WTC11 (cell line): ENCODE measurements around the gene CPT1C. TPM values are rescaled to one million over a fixed set of nuclear protein-coding genes. Genes with fewer than 3 reads are reported as not detected.

Source experiments
- ATAC-seq: fragments of 200-7000 bp; cut with Tn5 transposase; 2 replicates; pipeline ENCODE4 v1.10.0; 2021; ENCODE audit warnings: mild to moderate bottlenecking, moderate library complexity
- CTCF ChIA-PET: fragments of 300-600 bp; sonication (Branson Sonifier 250); formaldehyde crosslinking; loops from one replicate; lab custom pipeline; 2021; ENCODE audit warnings: antibody characterized with exemption; lab: Charles Lee
- POLR2A ChIA-PET: fragments of 350-600 bp; sonication (Branson Sonifier 250); formaldehyde crosslinking; loops from one replicate; lab custom pipeline; 2021; ENCODE audit warnings: antibody characterized with exemption; lab: Charles Lee
- DNase-seq: peaks from one replicate; pipeline ENCODE4 v3.0.0; 2021; ENCODE audit warnings: low spot score
- H3K27ac Mint-ChIP-seq: 2 replicates; pipeline ENCODE4 v1.8.0; 2021; ENCODE audit warnings: mixed read lengths
- H3K27me3 Mint-ChIP-seq: 2 replicates; pipeline ENCODE4 v1.8.0; 2021; ENCODE audit warnings: low read depth, mild to moderate bottlenecking, moderate library complexity, mixed read lengths
- H3K36me3 Mint-ChIP-seq: 2 replicates; pipeline ENCODE4 v1.8.0; 2021; ENCODE audit warnings: mixed read lengths
- H3K4me1 Mint-ChIP-seq: 2 replicates; pipeline ENCODE4 v1.8.0; 2022; ENCODE audit warnings: mixed read lengths
- H3K4me3 Mint-ChIP-seq: 2 replicates; pipeline ENCODE4 v1.8.0; 2021; ENCODE audit warnings: mild to moderate bottlenecking, moderate library complexity, mixed read lengths
- H3K9me3 Mint-ChIP-seq: 2 replicates; pipeline ENCODE4 v1.8.0; 2021; ENCODE audit warnings: mixed read lengths
- ATF2 ChIP-seq: sonication (generic); formaldehyde crosslinking; IDR thresholded peaks from 2 replicates; pipeline ENCODE4 v1.8.1; 2022; ENCODE audit warnings: low read depth, missing genetic modification reagents, borderline replicate concordance
- CTCF ChIP-seq: fragments of 200-600 bp; IDR thresholded peaks from 2 replicates; pipeline ENCODE4 v1.8.0; 2022; ENCODE audit warnings: antibody characterized with exemption
- E2F1 ChIP-seq: sonication (generic); formaldehyde crosslinking; IDR thresholded peaks from 2 replicates; pipeline ENCODE4 v1.8.0; 2022; ENCODE audit warnings: mild to moderate bottlenecking, missing genetic modification reagents
- IRF1 ChIP-seq: sonication (generic); formaldehyde crosslinking; IDR thresholded peaks from 2 replicates; pipeline ENCODE4 v1.8.0; 2023; ENCODE audit warnings: missing genetic modification reagents
- JAZF1 ChIP-seq: fragments of 250-450 bp; sonication (Bioruptor Pico); IDR thresholded peaks from 2 replicates; pipeline ENCODE4 v1.9.0; 2021; ENCODE audit warnings: moderate library complexity, mild to moderate bottlenecking, inconsistent platforms
- MAX ChIP-seq: sonication (generic); formaldehyde crosslinking; IDR thresholded peaks from 2 replicates; pipeline ENCODE4 v1.8.0; 2022; ENCODE audit warnings: mild to moderate bottlenecking, missing genetic modification reagents
- MXD4 ChIP-seq: fragments of 250-450 bp; sonication (Bioruptor Pico); IDR thresholded peaks from 2 replicates; pipeline ENCODE4 v1.8.0; 2021; ENCODE audit warnings: mild to moderate bottlenecking, moderate library complexity, borderline replicate concordance
- NR3C1 ChIP-seq: sonication (generic); formaldehyde crosslinking; conservative IDR thresholded peaks from 2 replicates; pipeline ENCODE4 v1.8.1; 2023; ENCODE audit warnings: low read depth, mild to moderate bottlenecking, missing genetic modification reagents
- OVOL2 ChIP-seq: fragments of 250-450 bp; sonication (Bioruptor Pico); IDR thresholded peaks from 2 replicates; pipeline ENCODE4 v1.9.0; 2021; ENCODE audit warnings: mild to moderate bottlenecking, borderline replicate concordance
- SMAD3 ChIP-seq: sonication (generic); formaldehyde crosslinking; IDR thresholded peaks from 2 replicates; pipeline ENCODE4 v1.8.0; 2022; ENCODE audit warnings: missing genetic modification reagents, mild to moderate bottlenecking, borderline replicate concordance
- TP53 ChIP-seq: sonication (generic); formaldehyde crosslinking; IDR thresholded peaks from 2 replicates; pipeline ENCODE4 v1.8.1; 2023; ENCODE audit warnings: mild to moderate bottlenecking, missing genetic modification reagents
- USF1 ChIP-seq: sonication (generic); formaldehyde crosslinking; IDR thresholded peaks from 2 replicates; pipeline ENCODE4 v1.8.0; 2022; ENCODE audit warnings: mild to moderate bottlenecking, missing genetic modification reagents
- ZMAT4 ChIP-seq: fragments of 250-450 bp; sonication (Bioruptor Pico); IDR thresholded peaks from 2 replicates; pipeline ENCODE4 v1.9.0; 2021; ENCODE audit warnings: mild to moderate bottlenecking
- ZNF263 ChIP-seq: sonication (generic); formaldehyde crosslinking; IDR thresholded peaks from 2 replicates; pipeline ENCODE4 v1.8.1; 2022; ENCODE audit warnings: low read depth, mild to moderate bottlenecking, moderate library complexity, missing genetic modification reagents
- ZNF396 ChIP-seq: fragments of 250-450 bp; sonication (Bioruptor Pico); IDR thresholded peaks from 2 replicates; pipeline ENCODE4 v1.8.0; 2021; ENCODE audit warnings: mild to moderate bottlenecking, moderate library complexity, borderline replicate concordance
- ZNF416 ChIP-seq: fragments of 250-450 bp; sonication (Bioruptor Pico); IDR thresholded peaks from 2 replicates; pipeline ENCODE4 v1.9.0; 2021; ENCODE audit warnings: mild to moderate bottlenecking, inconsistent platforms
- ZNF423 ChIP-seq: fragments of 250-450 bp; sonication (Bioruptor Pico); IDR thresholded peaks from 2 replicates; pipeline ENCODE4 v2.1.2; 2022; ENCODE audit warnings: mild to moderate bottlenecking, moderate library complexity
- total RNA-seq: library from RNA; stranded (reverse); gene quantifications from 3 replicates; pipeline ENCODE4 v1.2.3, GENCODE V29; 2021

CPT1C gene
- total RNA-seq, 1 experiment from 2014 or later, result 74.6 TPM

GRCh38 chr19:49749055-49749716 is 58.3 kb downstream of the CPT1C start (continued):
- TF ChIP-seq ATF2 (CRISPR knock-in tag), result no peak
- TF ChIP-seq SMAD3 (CRISPR knock-in tag), result no peak

- H3K4me1 Mint-ChIP-seq, result peaks cover 6% of the 10 kb centered on the region; the same call in 1 of the 2 replicates
- no peak overlapping the region for H3K27ac Mint-ChIP-seq
- DNase-seq (no peak), ATAC-seq (no peak)
- H3K27me3 Mint-ChIP-seq, result peaks cover 20% of the 10 kb centered on the region
- no peak for TF ChIP-seq ZNF423 (CRISPR knock-in tag)
- ChIA-PET CTCF (interaction anchor here (1.4 to 1.8 kb wide), 3 partner anchors 28 to 203 kb away, joined by 4 to 6 read pairs (median 4); no protein-coding TSS in a partner anchor), POLR2A (no interaction called here)
- no peak overlapping the region for H3K4me3 Mint-ChIP-seq
- peaks cover 15% of the 10 kb centered on the region for H3K9me3 Mint-ChIP-seq
- 0 out of 2 replicates have a peak, but pooled peaks cover 4% of the 10 kb centered on the region for H3K36me3 Mint-ChIP-seq
These were observed 58.9 kb downstream of the CPT1C start for GRCh38 chr19:49749771-49750170.

- Mint-ChIP-seq H3K36me3 (0 out of 2 replicates have a peak, but pooled peaks cover 4% of the 10 kb centered on the region), H3K9me3 (peaks cover 16% of the 10 kb centered on the region), H3K4me1 (peaks cover 3% of the 10 kb centered on the region; the same call in 1 of the 2 replicates), H3K27ac (no peak overlapping the region), H3K27me3 (peaks cover 18% of the 10 kb centered on the region), H3K4me3 (no peak overlapping the region)
- DNase-seq, result no peak
- TF ChIP-seq JAZF1 (CRISPR knock-in tag) (no peak), ZNF423 (CRISPR knock-in tag) (no peak), E2F1 (CRISPR knock-in tag) (no peak), OVOL2 (CRISPR knock-in tag) (no peak), USF1 (CRISPR knock-in tag) (no peak)
- ATAC-seq, result no peak
- ChIA-PET CTCF (interaction anchor here (0.7 to 2.1 kb wide), 3 partner anchors 35 to 161 kb away, joined by 3 to 11 read pairs (median 5); no protein-coding TSS in a partner anchor), POLR2A (no interaction called here)
These were observed 61.8 kb downstream of the CPT1C start for GRCh38 chr19:49752701-49753100.

GRCh38 chr19:49755956-49756355 is 65.0 kb downstream of the CPT1C start:
- no peak for ATAC-seq
- H3K27me3 Mint-ChIP-seq, result peaks cover 20% of the 10 kb centered on the region
- peaks cover 12% of the 10 kb centered on the region for H3K4me1 Mint-ChIP-seq
- DNase-seq, result no peak
- peaks cover 16% of the 10 kb centered on the region for H3K9me3 Mint-ChIP-seq
- ChIA-PET CTCF (interaction anchor here (1.2 kb wide), 1 partner anchor 10 kb away, joined by 4 read pairs; no protein-coding TSS in a partner anchor), POLR2A (no interaction called here)
- 0 out of 2 replicates have a peak, but pooled peaks cover 4% of the 10 kb centered on the region for H3K36me3 Mint-ChIP-seq
- no peak overlapping the region for H3K27ac Mint-ChIP-seq
- H3K4me3 Mint-ChIP-seq, result no peak overlapping the region
- TF ChIP-seq USF1 (CRISPR knock-in tag), result no peak
- TF ChIP-seq ZNF263 (CRISPR knock-in tag), result no peak
- TF ChIP-seq ZMAT4, result no peak
- TF ChIP-seq IRF1, result no peak
- no peak for TF ChIP-seq TP53 (CRISPR knock-in tag)
- TF ChIP-seq NR3C1, result no peak
- TF ChIP-seq ZNF396 (CRISPR knock-in tag), result no peak
- no peak for TF ChIP-seq MXD4 (CRISPR knock-in tag)
- TF ChIP-seq ATF2 (CRISPR knock-in tag), result no peak
- no peak for TF ChIP-seq ZNF416
- no peak for TF ChIP-seq JAZF1 (CRISPR knock-in tag)
- no peak for TF ChIP-seq MAX
- no peak for TF ChIP-seq CTCF
